Measurements from ENCODE around the gene VPS4A.

- TF ChIP-seq POLR2AphosphoS5 (IDR thresholded peaks at IDR 0.05) (no peak), POLR2A (IDR thresholded peaks at IDR 0.05) (no peak)
- TF ChIP-seq, protein P1, sequence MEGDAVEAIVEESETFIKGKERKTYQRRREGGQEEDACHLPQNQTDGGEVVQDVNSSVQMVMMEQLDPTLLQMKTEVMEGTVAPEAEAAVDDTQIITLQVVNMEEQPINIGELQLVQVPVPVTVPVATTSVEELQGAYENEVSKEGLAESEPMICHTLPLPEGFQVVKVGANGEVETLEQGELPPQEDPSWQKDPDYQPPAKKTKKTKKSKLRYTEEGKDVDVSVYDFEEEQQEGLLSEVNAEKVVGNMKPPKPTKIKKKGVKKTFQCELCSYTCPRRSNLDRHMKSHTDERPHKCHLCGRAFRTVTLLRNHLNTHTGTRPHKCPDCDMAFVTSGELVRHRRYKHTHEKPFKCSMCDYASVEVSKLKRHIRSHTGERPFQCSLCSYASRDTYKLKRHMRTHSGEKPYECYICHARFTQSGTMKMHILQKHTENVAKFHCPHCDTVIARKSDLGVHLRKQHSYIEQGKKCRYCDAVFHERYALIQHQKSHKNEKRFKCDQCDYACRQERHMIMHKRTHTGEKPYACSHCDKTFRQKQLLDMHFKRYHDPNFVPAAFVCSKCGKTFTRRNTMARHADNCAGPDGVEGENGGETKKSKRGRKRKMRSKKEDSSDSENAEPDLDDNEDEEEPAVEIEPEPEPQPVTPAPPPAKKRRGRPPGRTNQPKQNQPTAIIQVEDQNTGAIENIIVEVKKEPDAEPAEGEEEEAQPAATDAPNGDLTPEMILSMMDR (IDR thresholded peaks at IDR 0.05), result no peak
These were observed 9.3 kb upstream of the VPS4A start for GRCh38 chr16:69301861-69302260.

Data from stomach (tissue), 4 donors.